ENCODE measurements around the gene PAM16. TPM values are rescaled to one million over a fixed set of nuclear protein-coding genes. Genes with fewer than 3 reads are reported as not detected.

Gene PAM16
- total and polyA plus RNA-seq, 9 of the 15 experiments (the other 6 are each of a cell fraction or from before 2014, with no cell fraction given), result 38.7 to 273 (median 79.3) TPM

- no peak for TF ChIP-seq ZNF318 (IDR thresholded peaks at IDR 0.05; ENCODE audit: borderline replicate concordance in 1 of 2, low read depth in 1 of 2)
- TF ChIP-seq CSDE1 (IDR thresholded peaks at IDR 0.05), result no peak
- no peak for TF ChIP-seq HIVEP1 (CRISPR knock-in tag; IDR thresholded peaks at IDR 0.05)
- no peak for TF ChIP-seq CHCHD3 (CRISPR knock-in tag; IDR thresholded peaks at IDR 0.05)
- no peak for TF ChIP-seq TEAD4 (IDR thresholded peaks at IDR 0.05; ENCODE audit: low read length)
- no peak for TF ChIP-seq TEAD4 (CRISPR knock-in tag; IDR thresholded peaks at IDR 0.05; ENCODE audit: borderline replicate concordance)
- TF ChIP-seq ARNT (IDR thresholded peaks at IDR 0.05), result no peak
- TF ChIP-seq ZKSCAN8 (CRISPR knock-in tag; IDR thresholded peaks at IDR 0.05), result no peak
- TF ChIP-seq ZNF445 (CRISPR knock-in tag; IDR thresholded peaks at IDR 0.05; ENCODE audit: low read depth), result no peak
- TF ChIP-seq THAP12 (CRISPR knock-in tag; IDR thresholded peaks at IDR 0.05), result no peak
- TF ChIP-seq ZHX1 (conservative IDR thresholded peaks at IDR 0.05; ENCODE audit: low read length), result no peak
- no peak; the same call in 1 of the 2 replicates for TF ChIP-seq SP1 (CRISPR knock-in tag; IDR thresholded peaks at IDR 0.05)
Observed at GRCh38 chr16:4350787-4351659, at the start of gene PAM16 (continued).

All from K562 (cell line).